ENCODE measurements around the gene SLC35D3. TPM values are rescaled to one million over a fixed set of nuclear protein-coding genes. Genes with fewer than 3 reads are reported as not detected.
"Not testable (repeated sequence)": the region's sequence is repeated elsewhere in the genome, so short reads cannot be mapped to it uniquely, and the experiment has no call there.

Gene SLC35D3
- total RNA-seq, 1 experiment from 2014 or later: not detected

- no TSS peak for BruUV-seq (replicated peaks)
- ChIA-PET CTCF (interaction anchor here (0.6 kb wide), 1 partner anchor 125 kb away, joined by 5 read pairs; the partner anchor contains the start of gene PEX7), POLR2A (ENCODE audit: unreplicated experiment) (no interaction called here)
- Histone ChIP-seq H4K20me1 (ENCODE audit: insufficient read depth) (no peaks in the 10 kb centered on the region), H3F3A (ENCODE audit: insufficient read depth, low read depth) (no peaks in the 10 kb centered on the region), H3K79me2 (ENCODE audit: low read depth) (no peaks in the 10 kb centered on the region), H3K4me1 (replicated peaks; ENCODE audit: insufficient read depth) (no peaks in the 10 kb centered on the region), H3K27ac (no peak overlapping the region), H3K4me3 (no peak overlapping the region), H3K9me3 (ENCODE audit: insufficient read depth, low read depth) (peaks cover 2% of the 10 kb centered on the region; the same call in 1 of the 2 replicates), H3K36me3 (ENCODE audit: low read depth) (no peaks in the 10 kb centered on the region), H3K4me2 (no peak overlapping the region), H3K9me2 (ENCODE audit: insufficient read depth) (no peaks in the 10 kb centered on the region), H2AFZ (no peak overlapping the region), H3K27me3 (ENCODE audit: insufficient read depth, low read depth) (no peaks in the 10 kb centered on the region)
- no peak for DNase-seq
- intact Hi-C loops (cut with micrococcal nuclease; ENCODE audit: unreplicated experiment): no loop called here
- TF ChIP-seq CTCF (conservative IDR thresholded peaks at IDR 0.05): no peak
Observed at GRCh38 chr6:136947037-136947436, 24.9 kb downstream of the SLC35D3 start.

- CTCF ChIA-PET: not testable (repeated sequence)
Observed at GRCh38 chr6:136949957-136950356, 27.9 kb downstream of the SLC35D3 start.

GRCh38 chr6:136950436-136951126 is 28.5 kb downstream of the SLC35D3 start:
- Histone ChIP-seq H3K9me2 (ENCODE audit: insufficient read depth) (no peaks in the 10 kb centered on the region), H2AFZ (no peak overlapping the region), H3K27me3 (ENCODE audit: insufficient read depth, low read depth) (no peaks in the 10 kb centered on the region), H3F3A (ENCODE audit: insufficient read depth, low read depth) (no peaks in the 10 kb centered on the region), H3K9me3 (ENCODE audit: insufficient read depth, low read depth) (peaks cover 2% of the 10 kb centered on the region; the same call in 1 of the 2 replicates), H3K4me2 (no peak overlapping the region), H3K27ac (no peak overlapping the region), H3K79me2 (ENCODE audit: low read depth) (no peaks in the 10 kb centered on the region), H4K20me1 (ENCODE audit: insufficient read depth) (no peaks in the 10 kb centered on the region), H3K4me1 (replicated peaks; ENCODE audit: insufficient read depth) (no peaks in the 10 kb centered on the region), H3K36me3 (ENCODE audit: low read depth) (no peaks in the 10 kb centered on the region), H3K4me3 (no peak overlapping the region)
- intact Hi-C loops (cut with micrococcal nuclease; ENCODE audit: unreplicated experiment): no loop called here
- POLR2A ChIA-PET (ENCODE audit: unreplicated experiment): no interaction called here
- DNase-seq: no peak
- CTCF ChIA-PET: no interaction called here
- TF ChIP-seq CTCF (conservative IDR thresholded peaks at IDR 0.05) (no peak), EZH2 (IDR thresholded peaks at IDR 0.05; ENCODE audit: low read depth) (no peak)
- BruUV-seq (replicated peaks): no TSS peak

More at GRCh38 chr6:136949957-136950356, 27.9 kb downstream of the SLC35D3 start:
- H2AFZ ChIP-seq; H3K79me2 ChIP-seq (ENCODE audit: low read depth); H3K36me3 ChIP-seq (ENCODE audit: low read depth); H3F3A ChIP-seq (ENCODE audit: insufficient read depth, low read depth); H3K4me3 ChIP-seq; H3K4me2 ChIP-seq; intact Hi-C loops (cut with micrococcal nuclease; ENCODE audit: unreplicated experiment); H3K4me1 ChIP-seq (replicated peaks; ENCODE audit: insufficient read depth); BruUV-seq (replicated peaks); H3K27me3 ChIP-seq (ENCODE audit: insufficient read depth, low read depth); H3K9me3 ChIP-seq (ENCODE audit: insufficient read depth, low read depth); H3K27ac ChIP-seq; H4K20me1 ChIP-seq (ENCODE audit: insufficient read depth); H3K9me2 ChIP-seq (ENCODE audit: insufficient read depth); POLR2A ChIA-PET (ENCODE audit: unreplicated experiment); DNase-seq: not testable (repeated sequence)
